IPS DF 6.9 (cell line): ENCODE results near the gene TRIM44.
"Not testable (repeated sequence)": the region's sequence is repeated elsewhere in the genome, so short reads cannot be mapped to it uniquely, and the experiment has no call there.

Source experiments
- DNase-seq: peaks from one replicate; pipeline ENCODE4 v3.0.0-alpha.2; 2013; ENCODE audit warnings: low read depth, low spot score
- H3K27ac ChIP-seq: one replicate; pipeline ENCODE4 v1.5.1; 2013; ENCODE audit warnings: low read length, control low read depth
- H3K27me3 ChIP-seq: 2 replicates; pipeline ENCODE4 v1.6.1; 2013; ENCODE audit warnings: mild to moderate bottlenecking, low read length; ENCODE audit not compliant: control insufficient read depth, insufficient read depth
- H3K36me3 ChIP-seq: 2 replicates; pipeline ENCODE4 v1.6.1; 2013; ENCODE audit warnings: low read length; ENCODE audit not compliant: control insufficient read depth, insufficient read depth
- H3K4me1 ChIP-seq: 2 replicates; pipeline ENCODE4 v1.6.1; 2013; ENCODE audit warnings: low read length; ENCODE audit not compliant: control insufficient read depth, insufficient read depth
- H3K4me3 ChIP-seq: 2 replicates; pipeline ENCODE4 v1.5.1; 2013; ENCODE audit warnings: mild to moderate bottlenecking, low read length
- H3K9me3 ChIP-seq: 2 replicates; pipeline ENCODE4 v1.6.1; 2013; ENCODE audit warnings: low read length, inconsistent platforms; ENCODE audit not compliant: control insufficient read depth, insufficient read depth
- WGBS: extraction: QIAGEN DNeasy Blood & Tissue Kit; methylation state at CpG from one replicate; pipeline ENCODE4 v1.1.7; 2013; ENCODE audit warnings: mixed read lengths, missing lambda C conversion rate; ENCODE audit not compliant: insufficient read length, insufficient coverage; 5-methylcytosine and 5-hydroxymethylcytosine counted together

Gene TRIM44

DNA sequence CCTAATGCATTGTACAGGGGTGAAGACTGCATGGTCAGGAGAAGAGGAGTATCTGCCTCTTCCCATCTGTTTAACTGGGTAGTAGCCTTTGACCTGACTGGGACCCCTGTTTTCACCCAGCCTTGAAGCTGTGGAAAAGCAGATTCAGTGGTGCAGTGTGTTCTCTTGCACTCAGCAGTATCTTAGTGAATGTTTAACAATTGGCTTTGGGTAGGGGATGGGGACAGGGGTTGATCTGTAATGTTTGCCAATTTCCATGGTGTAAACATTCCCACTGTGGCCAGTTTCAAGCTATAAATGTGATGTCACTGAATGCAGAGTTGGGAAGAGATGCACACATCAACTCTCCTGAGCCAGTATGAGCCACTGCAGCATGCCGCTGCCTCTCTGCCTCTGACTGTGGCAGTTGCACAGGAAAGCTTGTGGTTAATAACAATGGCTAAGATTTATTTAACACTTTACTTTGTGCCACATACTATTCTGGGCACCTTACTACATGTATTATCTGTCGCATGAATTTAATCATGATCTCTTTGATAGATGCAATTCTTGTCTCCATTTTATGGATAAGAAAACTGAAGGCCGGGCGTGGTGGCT lies 28.6 kb upstream of the TRIM44 start:
- no peak for DNase-seq
- H3K36me3 ChIP-seq: no peaks in the 10 kb centered on the region
- no peaks in the 10 kb centered on the region for H3K27me3 ChIP-seq
- H3K27ac ChIP-seq: no peak overlapping the region
- H3K9me3 ChIP-seq: no peaks in the 10 kb centered on the region
- H3K4me3 ChIP-seq: no peak overlapping the region
- H3K4me1 ChIP-seq: no peaks in the 10 kb centered on the region
- WGBS: no CpG with 5 or more reads among the region's 4 CpGs

DNA sequence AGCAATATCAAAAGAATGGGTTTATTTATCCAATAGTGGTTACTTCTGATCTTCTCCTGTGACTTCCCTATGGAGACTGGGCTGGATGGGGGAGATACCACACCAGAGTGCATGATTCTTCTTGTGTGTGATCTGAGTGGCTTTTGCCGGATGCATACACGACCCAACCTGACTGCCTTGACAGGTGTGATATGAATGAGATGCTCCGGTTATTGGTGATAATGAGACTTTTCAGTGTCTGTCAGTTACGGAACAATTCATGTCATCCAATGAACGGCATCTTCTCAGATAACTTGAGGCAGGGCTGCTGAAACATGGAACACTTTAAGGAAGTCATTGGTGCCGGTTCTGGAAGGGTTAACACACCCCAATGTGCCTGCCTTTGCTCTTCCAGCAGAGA lies 26.6 kb upstream of the TRIM44 start:
- H3K27me3 ChIP-seq: no peaks in the 10 kb centered on the region
- no peak overlapping the region for H3K27ac ChIP-seq
- no CpG with 5 or more reads among the region's 6 CpGs for WGBS
- no peaks in the 10 kb centered on the region for H3K36me3 ChIP-seq
- no peak overlapping the region for H3K4me3 ChIP-seq
- no peaks in the 10 kb centered on the region for H3K9me3 ChIP-seq
- DNase-seq: no peak
- H3K4me1 ChIP-seq: peaks cover 1% of the 10 kb centered on the region; the same call in 1 of the 2 replicates

DNA sequence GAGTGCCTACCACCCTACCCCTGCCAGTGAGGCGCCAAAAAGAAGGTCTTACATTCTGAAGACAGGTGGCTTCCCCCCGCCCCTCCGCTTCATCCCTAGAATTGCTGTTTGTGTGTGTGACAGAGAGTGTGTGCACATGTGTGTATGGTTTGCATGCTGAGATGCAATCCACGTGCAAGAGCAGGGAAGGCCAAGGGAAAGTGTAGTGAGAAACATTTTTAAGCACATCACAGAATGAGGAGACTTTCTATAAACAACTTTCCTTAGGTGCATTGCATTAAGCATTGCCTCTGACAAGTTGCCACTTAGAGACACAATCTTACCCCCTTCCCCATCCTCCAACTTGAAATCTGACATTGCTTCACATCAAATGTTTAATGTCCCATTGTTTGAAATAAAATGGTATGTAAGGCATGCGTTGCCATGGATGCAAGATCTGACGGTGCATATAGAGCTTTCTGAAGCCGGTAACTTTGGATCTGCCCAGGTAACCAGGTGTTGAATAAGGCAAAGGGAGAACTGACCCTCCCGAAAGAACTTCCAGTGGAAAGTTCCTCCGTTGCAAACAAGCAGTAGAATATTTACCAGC lies 22.9 kb upstream of the TRIM44 start:
- DNase-seq: no peak
- Histone ChIP-seq H3K27me3 (no peaks in the 10 kb centered on the region), H3K36me3 (no peaks in the 10 kb centered on the region), H3K4me3 (no peak overlapping the region), H3K4me1 (peaks cover 1% of the 10 kb centered on the region; the same call in 1 of the 2 replicates), H3K9me3 (no peaks in the 10 kb centered on the region), H3K27ac (no peak overlapping the region)
- WGBS: no CpG with 5 or more reads among the region's 9 CpGs

DNA sequence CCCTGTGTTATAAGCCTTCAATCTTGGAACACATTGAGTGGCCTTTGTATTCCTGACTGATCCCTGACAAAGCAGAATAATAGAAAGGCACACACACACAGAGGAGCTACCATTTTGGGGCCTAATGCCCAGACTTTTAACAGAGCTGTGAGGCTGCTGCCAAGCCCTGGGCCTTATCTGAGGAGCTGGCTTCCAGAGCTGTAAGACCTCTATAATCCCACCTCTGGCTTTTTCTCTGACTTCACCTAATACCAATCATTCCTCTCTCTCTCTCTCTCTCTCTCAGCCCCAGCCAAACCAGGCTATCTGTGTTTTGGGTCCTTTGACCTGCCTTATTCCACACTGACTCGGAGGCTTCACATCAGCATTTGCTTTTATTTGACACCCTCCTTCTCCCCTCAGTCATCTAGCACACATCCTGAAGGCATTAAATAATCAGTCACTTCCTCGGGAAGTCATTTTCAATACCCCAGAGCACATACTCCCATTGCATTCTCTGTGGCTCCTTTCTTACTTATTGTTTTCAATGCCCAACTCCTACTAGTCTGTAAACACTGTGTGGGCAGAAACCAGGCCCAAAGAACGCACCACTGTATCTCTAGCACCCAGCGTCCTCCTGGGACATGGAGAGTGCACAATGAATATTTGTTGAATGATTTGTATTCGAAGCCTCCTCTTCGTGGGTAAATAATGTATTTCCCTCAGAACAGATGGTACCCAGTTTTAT lies 21.2 kb upstream of the TRIM44 start:
- no CpG with 5 or more reads among the region's 6 CpGs for WGBS

DNA sequence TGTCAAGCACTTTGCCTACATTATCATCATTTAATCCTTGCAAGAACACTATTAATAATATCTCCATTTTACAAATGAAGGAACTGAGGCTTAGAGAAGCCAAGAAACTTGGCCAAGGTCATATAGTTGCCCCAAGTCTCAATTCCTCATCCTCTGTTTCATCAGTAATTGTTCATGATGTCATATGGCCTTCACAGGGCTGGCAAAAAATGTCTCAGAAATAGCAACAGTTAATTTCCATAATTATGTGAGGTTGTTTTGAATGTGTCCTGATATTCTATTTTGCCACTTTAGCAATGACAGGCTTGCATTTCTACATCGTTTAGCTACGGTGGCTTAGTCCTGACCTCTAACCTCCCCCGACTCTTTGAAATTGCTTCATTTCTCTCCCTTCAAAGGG lies 20.6 kb upstream of the TRIM44 start:
- Histone ChIP-seq H3K4me3 (no peak overlapping the region), H3K4me1 (peaks cover 1% of the 10 kb centered on the region; the same call in 1 of the 2 replicates), H3K27me3 (no peaks in the 10 kb centered on the region), H3K9me3 (no peaks in the 10 kb centered on the region), H3K36me3 (no peaks in the 10 kb centered on the region), H3K27ac (no peak overlapping the region)
- no peak for DNase-seq
- WGBS: no CpG with 5 or more reads among the region's 3 CpGs

More for the DNA sequence above, 21.2 kb upstream of the TRIM44 start:
- H3K9me3 ChIP-seq: no peaks in the 10 kb centered on the region
- no peaks in the 10 kb centered on the region for H3K27me3 ChIP-seq
- H3K36me3 ChIP-seq: no peaks in the 10 kb centered on the region
- DNase-seq: no peak
- H3K4me3 ChIP-seq: no peak overlapping the region
- no peak overlapping the region for H3K27ac ChIP-seq
- H3K4me1 ChIP-seq: peaks cover 1% of the 10 kb centered on the region; the same call in 1 of the 2 replicates

DNA sequence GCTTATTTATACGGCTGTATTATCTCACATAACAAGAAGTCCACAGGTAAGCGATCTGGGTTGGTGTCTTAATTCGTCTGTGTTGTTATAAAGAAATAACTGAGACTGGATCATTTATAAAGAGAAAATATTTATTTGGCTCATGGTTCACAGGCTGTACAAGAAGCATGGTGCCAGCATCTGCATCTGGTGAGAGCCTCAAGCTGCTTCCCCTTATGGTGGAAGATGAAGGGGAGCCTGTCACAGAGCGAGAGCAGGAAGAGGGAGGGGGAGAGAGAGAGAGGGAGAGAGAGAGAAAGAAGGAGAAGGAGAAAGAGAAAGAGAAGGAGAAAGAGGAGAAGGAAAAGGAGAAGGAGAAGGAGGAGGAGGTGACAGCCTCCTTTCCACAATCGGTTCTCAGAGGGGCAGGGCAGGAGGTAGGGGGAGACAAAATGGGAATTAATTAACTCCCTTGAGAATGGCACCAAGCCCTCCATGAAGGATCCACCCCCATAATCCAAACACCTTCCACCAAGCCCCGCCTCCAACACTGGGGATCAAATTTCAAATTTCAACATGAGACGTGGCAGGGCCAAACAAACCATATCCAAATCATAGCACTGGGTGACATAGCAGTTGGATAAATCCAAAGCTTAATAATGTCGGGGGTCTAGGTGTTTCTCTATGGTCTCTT lies 15.0 kb upstream of the TRIM44 start:
- Histone ChIP-seq H3K4me1 (no peaks in the 10 kb centered on the region), H3K27me3 (no peaks in the 10 kb centered on the region), H3K36me3 (no peaks in the 10 kb centered on the region), H3K9me3 (no peaks in the 10 kb centered on the region), H3K27ac (no peak overlapping the region), H3K4me3 (no peak overlapping the region)
- WGBS: no CpG with 5 or more reads among the region's 8 CpGs
- no peak for DNase-seq

DNA sequence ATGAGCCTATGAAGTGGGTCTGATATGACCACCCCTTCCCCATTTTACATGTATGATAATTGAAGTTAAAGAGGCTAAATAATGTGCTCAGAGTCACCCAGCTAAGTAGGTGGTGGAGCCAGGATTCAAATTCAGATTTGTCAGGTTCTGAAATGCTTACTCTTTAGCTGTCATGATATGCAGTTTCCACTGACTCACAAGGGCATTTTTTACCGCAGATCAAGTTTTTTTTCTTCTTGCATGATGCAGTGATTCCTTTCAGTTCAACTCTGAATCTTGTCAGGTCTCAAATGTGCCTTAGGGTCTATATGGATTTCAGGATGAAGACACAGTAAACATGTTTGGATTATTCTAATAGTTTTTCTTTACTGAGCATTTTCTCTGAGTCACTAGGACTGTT lies 12.6 kb upstream of the TRIM44 start:
- no peak overlapping the region for H3K27ac ChIP-seq
- no peaks in the 10 kb centered on the region for H3K9me3 ChIP-seq
- WGBS: no CpG with 5 or more reads among the region's 1 CpG
- DNase-seq: no peak
- H3K36me3 ChIP-seq: no peaks in the 10 kb centered on the region
- no peaks in the 10 kb centered on the region for H3K4me1 ChIP-seq
- H3K27me3 ChIP-seq: no peaks in the 10 kb centered on the region
- no peak overlapping the region for H3K4me3 ChIP-seq

DNA sequence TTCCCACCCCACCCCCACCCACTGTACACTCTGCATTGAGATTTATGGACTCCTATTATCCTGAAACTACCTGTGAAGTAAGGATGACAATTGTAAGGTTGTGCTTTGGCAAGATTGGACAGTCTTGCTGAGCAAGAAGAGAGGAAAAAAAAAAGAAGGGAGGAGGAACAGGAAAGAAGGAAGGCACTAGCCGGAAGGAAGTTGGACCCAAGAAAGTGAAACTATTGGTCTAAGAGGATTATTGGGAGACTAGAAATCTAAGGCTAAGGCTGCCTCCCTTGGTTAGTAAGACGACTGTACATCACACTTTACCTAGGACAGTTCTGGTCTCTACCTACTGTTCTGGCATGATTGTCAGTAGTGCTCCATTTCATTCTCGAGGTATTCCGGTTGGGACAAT lies 12.1 kb upstream of the TRIM44 start:
- no peaks in the 10 kb centered on the region for H3K9me3 ChIP-seq
- no peak overlapping the region for H3K27ac ChIP-seq
- DNase-seq: no peak
- no peak overlapping the region for H3K4me3 ChIP-seq
- no CpG with 5 or more reads among the region's 4 CpGs for WGBS
- no peaks in the 10 kb centered on the region for H3K4me1 ChIP-seq
- H3K36me3 ChIP-seq: no peaks in the 10 kb centered on the region
- H3K27me3 ChIP-seq: no peaks in the 10 kb centered on the region

DNA sequence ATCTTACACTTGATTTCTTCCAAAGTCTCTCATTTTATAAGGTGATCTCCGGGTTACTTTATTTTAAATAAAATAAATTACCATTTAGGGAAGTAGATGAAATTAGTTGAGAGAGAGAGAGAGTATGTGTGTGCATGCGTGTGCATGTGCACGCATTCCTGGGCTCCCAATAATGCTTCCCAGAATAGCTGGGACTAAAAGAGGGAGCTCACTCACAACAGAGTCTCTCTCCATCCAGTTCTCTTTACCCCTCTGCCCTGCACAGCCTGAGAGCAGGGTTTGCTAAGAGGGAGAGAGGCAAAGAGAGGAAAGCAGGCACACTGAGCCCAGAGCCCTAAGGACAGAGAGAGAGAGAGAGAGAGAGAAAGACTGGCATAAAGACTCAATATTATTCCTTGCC lies 11.3 kb upstream of the TRIM44 start:
- H3K36me3 ChIP-seq: no peaks in the 10 kb centered on the region
- H3K4me3 ChIP-seq: no peak overlapping the region
- DNase-seq: no peak
- no CpG with 5 or more reads among the region's 3 CpGs for WGBS
- H3K27me3 ChIP-seq: peaks cover 2% of the 10 kb centered on the region; the same call in 1 of the 2 replicates
- no peaks in the 10 kb centered on the region for H3K9me3 ChIP-seq
- H3K27ac ChIP-seq: no peak overlapping the region
- H3K4me1 ChIP-seq: no peaks in the 10 kb centered on the region

DNA sequence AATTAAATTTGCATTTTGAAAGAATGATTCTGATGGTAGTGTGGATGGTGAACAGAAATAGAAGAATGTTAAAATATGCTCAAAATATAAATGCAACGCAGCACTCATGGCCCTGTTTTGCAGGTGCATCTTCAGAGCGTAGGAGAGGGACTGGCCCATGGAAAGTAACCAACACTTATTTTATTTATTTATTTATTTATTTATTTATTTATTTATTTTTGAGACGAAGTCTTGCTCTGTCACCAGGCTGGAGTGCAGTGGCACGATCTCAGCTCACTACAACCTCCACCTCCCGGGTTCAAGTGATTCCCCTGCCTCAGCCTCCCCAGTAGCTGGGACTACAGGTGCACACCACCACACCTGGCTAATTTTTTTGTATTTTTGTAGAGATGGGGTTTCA lies 9.8 kb upstream of the TRIM44 start:
- not testable (repeated sequence) for H3K9me3 ChIP-seq, H3K4me3 ChIP-seq, H3K4me1 ChIP-seq, H3K27ac ChIP-seq, DNase-seq, H3K27me3 ChIP-seq, H3K36me3 ChIP-seq
- WGBS: no CpG with 5 or more reads among the region's 5 CpGs
